ENCODE measurements around the gene SLC17A8. TPM values are rescaled to one million over a fixed set of nuclear protein-coding genes. Genes with fewer than 3 reads are reported as not detected.

Gene SLC17A8
- not detected in 2 replicates for total RNA-seq

DNA sequence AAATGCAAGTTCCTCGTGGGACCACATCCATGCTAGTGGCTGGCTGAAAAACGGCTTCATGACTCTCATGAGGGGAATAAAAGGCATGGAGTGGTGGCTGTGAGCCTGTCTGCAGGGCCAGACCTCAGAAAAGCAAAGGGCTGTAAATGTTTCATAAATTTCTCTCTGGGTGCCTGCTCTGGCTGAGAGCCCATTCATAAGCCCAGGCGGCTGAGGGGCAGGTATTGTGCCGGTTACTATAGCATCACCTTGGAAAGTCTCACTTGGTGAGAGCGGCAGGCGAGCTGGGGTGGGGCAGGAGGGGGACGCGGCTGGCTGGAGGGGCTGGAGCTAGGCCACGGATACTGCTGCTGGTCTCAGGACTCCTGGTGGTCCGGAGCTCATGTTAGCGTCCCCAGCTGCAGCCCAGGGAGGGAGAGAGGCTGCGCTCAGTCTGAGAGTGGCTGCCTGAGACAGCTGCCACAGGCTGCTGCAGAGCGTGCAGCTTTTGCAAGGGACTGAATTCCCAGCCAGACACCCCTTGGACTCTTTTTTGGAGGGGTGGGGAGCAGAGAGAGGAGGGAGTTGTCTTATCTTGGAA is at the start of gene SLC17A8:
Gene SLC17A8 (plus strand): TSS at position 431 of the 580 bp plus-strand sequence. CDS start 318 bp downstream, outside the sequence.

Other genes starting within 250 kb of the SLC17A8 start
- 14.9 and 18.8 TPM in 2 replicates for gene BLTP3B, start 214.2 kb upstream of the SLC17A8 start, total RNA-seq
- gene ACTR6, start 156.3 kb upstream of the SLC17A8 start, total RNA-seq = 16.6 and 24.2 TPM in 2 replicates
- gene DEPDC4, start 90.0 kb upstream of the SLC17A8 start, total RNA-seq = 0.32 and 0.61 TPM in 2 replicates
- 36.1 and 43.8 TPM in 2 replicates for gene SCYL2, start 89.9 kb upstream of the SLC17A8 start, total RNA-seq
- gene NR1H4, start 116.8 kb downstream of the SLC17A8 start, total RNA-seq = not detected in 2 replicates
- gene GAS2L3, start 216.6 kb downstream of the SLC17A8 start, total RNA-seq = 21.4 and 28.3 TPM in 2 replicates